HG02943 (cell line): Measurements from ENCODE around the gene AHDC1.

Experiments used
- ATAC-seq: cut with Tn5 transposase; IDR thresholded peaks from one replicate; pipeline ENCODE4 v1.9.1; 2021; ENCODE audit warnings: mild to moderate bottlenecking, low read depth, moderate library complexity; ENCODE audit not compliant: unreplicated experiment

The AHDC1 gene

DNA sequence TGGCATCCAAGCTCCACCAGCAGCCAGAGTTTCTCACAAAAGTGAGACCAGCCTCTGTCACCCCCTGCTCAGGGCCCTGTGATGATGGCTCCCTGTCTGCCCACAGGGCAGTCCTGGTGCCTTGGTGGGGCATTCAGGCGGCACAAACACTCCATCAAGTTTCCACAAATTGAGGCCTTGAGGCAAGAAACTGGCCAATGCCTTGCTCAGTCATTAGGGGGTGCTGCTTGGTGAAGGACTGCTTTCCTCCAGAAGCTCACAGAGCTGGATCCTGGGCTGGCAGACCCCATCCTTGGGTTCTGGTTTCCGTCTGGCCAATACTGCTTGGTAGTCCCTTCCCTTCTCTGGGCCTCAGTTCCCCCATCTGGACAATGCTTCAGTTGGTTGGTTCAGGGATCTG, 12.5 kb upstream of the AHDC1 start:
- no peak for ATAC-seq

DNA sequence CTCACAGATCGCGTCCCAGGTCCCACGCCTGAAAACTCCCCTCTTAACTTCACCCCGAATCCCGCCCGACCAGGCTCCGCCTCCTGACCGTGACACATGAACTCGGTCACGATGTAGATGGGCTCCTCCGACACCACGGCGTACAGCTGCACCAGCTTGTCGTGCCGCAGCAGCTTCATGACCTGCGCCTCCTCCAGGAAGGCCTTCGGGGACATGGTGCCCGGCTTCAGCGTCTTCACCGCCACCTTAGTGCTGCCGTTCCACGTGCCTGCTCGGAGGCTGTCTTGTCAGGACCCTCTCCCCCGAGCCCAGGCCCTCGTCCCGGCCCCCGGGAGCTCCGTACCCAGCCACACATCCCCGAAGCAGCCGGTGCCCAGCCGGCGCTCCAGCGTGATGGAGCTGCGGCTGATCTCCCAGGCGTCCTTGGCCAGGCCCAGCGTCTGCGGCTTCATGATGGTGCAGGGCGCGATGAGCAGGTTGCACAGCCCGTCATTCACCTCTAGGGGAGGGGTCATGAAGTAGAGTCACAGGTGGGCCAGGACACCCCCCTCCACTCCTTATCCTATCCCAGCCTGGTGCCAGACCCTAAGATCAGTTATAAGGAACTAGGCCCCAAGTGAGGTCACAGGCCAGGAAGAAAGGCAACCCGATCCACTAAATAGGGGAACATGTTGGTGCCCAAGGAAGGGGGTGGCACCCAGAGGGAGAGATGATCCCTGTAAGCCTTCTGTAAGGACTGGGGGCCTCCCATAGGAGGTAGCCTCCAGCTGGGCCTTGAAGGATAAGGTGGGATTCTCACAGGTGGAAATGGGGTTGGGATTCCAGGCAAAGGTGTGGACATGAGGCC, 11.6 kb upstream of the AHDC1 start:
- ATAC-seq = no peak

DNA sequence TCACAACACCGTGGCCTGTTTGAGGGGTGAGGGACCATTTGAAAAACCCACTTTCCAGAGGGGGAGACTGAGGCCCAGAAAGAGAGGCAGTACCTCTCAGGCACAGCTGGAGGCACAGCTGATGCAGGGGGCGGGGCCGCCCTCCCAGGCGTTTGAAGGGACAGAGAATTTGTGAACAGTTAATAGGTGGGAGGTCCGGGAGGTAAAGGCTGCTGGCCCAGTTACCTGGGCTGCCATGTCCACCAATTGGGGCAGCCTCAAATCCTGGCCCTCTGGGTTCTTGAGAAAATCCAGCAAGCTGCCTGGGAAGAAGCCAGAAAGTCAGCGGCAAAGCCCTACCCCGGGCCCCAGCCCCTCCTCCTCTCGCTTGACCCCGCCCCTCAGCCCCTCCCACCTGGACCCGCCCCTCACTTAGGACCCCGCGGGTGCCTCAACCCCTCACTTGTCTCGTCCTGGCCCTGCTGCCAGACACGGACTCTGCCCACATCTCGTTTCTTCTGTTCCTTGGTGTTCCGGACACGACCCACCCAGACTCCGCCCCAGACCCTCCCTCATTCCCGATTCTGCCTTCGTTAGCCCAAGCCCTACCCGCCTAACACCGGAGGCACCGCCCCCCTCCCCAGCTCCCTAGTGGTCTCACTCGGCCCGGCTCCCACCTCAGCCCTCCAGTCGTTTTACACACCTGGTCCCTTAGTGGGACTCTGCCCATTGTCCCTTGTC, 10.8 kb upstream of the AHDC1 start:
- no peak for ATAC-seq

DNA sequence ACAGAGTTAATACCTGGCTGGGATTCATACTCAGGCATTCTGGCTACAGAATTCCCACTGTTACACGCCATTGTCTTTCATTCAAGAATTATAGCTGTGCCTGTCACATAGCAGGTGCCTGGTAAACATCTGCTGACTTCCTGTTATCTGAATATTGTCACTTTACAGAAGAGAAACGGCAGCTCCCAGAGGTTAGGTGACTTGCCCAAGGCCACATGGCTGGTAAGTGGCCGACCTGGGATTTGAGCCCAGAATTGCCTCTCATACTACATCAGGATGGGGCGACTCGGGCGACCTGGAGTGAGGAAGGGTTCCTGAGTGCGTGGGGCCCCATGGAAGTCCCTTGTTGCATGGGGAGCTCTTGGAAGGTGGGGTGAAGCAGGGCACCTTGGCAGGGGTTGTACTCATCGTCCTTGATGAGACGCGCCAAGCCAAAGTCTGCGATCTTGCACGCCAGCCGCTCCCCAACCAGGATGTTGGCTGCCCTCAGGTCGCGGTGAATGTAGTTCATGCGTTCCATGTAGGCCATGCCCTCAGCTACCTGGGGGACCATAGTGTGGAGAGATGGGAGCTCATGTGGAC, 10.2 kb upstream of the AHDC1 start:
- ATAC-seq = no peak

DNA sequence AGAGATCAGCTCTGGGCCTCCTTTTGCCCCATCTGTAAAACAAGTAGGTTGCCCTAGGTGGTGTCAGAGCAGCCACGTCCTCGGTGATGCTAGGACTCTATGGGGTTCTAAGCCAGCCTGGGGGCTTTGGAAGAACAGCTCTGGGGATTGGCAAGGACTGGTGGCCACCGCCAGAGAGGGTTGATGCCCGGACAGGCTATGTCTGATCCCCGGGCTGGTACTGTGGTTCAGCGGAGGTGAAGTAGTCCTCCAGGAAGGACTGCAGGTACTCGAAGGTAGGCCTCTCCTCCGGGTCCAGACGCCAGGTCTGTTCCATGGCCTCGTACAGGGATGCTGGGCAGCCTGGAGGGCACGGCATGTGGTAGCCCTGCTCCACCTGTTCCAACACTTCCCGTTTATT, 8.8 kb upstream of the AHDC1 start:
- no peak for ATAC-seq

DNA sequence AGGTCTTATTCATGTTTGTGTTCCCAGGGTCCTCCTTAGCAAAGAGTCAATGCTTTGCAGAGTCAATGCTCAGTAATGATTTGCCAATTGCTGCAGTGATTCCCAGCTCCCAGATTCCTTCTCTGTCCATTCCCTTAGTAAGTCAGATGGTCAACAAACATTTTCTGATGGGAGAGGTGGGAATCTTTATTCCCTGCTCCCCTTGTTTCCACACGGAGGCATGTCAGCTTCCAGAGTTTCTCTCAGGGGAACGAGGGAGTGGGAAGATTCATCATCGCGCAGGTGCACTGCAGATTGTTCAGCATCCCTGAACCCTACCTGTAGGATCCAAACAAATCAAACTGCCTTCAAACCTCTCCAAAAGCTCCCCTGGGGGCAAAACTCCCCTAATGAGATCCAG, 7.5 kb upstream of the AHDC1 start:
- no peak for ATAC-seq

DNA sequence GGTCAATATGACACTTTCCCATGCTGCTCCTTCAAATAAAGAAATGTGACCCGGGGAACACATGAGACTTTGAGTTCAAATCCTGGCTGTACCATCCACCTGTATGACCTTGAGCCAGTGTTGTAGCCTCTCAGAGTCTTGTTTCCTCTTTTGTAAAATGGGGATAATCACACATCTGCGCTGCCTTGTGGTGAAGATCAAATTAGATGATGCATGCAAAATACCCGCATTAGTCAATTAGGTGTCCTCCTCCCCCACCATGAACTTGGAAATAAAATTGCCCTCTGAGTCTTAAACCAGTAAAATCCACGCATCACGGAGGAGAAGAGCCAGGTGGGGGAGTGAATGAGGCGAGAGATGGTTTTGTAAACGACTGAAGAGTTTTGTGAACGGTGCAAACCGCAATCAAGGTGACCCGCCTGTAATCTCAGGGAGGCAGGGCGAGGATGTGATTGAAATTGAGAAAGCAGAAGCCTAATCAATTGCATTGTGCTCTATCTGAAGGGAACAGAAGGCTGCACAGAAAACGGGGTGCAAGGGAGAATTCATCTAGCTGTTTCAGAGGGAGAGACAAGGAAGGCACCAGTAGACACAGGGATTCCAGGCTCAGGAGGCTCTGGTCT, 5.8 kb upstream of the AHDC1 start:
- ATAC-seq = no peak

DNA sequence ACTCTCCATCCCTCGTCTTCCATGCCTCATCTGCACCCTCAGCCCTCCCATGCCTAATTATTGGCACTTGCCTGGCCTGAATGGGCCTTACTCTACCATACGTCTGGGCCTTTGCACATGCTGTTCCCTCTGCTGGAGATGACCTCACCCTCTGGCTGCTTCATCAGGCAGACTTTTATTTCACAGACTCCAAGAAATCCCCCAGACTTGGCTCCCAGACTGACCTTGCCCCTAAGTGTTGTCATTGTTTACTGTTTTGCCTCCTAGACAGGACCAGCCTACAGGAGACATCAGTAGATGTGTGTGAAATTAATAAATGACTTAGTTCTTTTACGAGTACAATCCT, 5.2 kb upstream of the AHDC1 start:
- ATAC-seq = no peak

DNA sequence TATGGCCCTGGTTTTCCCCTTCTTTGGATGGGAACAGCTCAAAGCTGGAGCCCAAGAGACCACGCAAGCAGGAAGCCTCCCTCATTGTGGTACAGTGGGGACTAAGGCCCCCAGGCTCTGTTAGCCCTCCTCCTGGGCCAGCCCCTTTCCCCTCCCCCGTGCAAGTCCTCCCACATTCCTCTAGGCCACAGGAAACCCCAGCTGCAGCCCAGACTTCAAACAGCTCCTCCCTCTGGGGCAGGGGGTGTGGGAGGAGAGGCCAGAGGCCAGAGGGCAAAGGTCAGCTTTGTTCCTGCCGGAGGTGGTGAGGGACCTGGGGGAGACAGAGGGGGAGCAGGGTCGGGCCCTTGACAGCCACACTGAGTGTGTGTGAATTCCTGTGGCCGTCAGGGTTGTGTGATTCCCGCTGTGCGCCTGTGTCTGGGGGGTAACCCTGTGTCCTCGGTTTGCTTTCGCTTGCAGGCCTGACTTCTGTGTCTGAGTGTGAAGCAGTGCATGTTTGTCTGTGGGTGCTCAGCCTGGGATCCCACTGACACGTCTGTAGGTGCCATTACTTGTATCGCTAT, 3.4 kb upstream of the AHDC1 start:
- ATAC-seq = no peak

DNA sequence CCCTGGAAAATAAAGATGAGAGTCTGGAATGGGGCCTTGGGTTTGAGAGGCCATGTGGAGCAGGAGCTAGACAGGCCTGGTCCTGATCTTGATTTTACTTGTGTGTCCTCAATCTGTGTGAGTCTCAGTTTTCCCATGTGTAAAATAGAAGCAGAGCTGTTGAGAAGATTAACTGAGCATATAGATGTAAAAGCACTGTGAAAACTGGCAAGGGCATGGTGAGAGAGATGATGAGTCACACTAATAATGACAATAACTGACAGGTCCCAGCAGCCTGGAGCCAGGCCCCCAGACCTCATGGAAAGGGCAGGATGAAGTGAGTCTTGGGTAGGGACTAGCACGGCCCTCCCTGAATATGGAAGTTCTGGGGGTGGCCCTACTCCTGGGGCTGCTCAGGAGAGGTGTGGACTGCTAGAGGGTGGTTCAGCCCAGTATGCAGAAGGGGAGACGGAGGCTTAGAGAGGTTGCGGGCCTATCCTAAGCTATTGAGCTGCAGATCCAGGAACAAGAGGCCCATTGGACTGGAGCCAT, 2.8 kb upstream of the AHDC1 start:
- ATAC-seq = no peak

DNA sequence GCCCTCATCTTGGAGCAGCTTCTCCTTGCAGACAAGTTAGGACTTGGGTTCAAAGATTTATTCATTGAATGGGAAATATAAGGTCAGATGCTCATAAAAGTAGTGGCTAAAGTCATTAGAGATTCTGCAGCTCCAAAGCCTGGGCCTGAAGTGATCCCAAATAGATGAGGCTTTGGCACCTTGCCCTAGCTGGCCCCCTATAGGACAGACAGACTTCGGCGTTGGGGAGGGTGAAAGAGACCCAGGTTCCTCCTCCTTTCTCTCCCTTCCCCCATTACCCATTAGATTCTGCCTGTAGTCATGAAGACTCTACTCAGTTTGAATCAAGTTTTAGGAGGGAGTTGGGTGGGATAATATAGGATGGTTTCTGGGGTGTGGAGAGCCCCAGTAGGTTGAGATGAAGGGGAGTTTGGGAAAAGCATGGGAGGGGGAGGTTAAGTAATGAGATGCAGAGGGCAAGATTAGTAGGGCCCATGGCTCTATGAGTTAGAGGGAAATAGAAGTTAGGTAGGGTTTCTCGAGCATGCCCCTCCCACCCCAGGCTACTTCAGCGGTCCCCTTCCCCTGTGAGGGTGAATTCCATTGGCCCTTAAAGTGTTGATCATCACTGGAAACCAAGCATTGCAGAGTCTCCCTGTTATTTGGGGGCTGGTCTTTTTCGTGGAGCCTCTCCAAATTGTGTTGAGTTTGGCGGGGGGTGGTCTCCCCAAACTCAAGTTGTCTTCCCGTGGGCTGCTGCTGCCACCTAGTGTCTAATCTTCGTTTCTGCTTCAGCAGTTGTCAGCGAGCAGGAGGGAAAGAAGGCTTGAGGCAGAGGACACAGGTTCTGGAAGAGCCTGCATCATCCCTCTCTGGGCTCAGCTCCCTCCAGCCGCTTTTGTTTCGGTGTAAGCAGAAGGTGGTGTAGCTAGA, 2.1 kb upstream of the AHDC1 start:
- ATAC-seq = no peak

DNA sequence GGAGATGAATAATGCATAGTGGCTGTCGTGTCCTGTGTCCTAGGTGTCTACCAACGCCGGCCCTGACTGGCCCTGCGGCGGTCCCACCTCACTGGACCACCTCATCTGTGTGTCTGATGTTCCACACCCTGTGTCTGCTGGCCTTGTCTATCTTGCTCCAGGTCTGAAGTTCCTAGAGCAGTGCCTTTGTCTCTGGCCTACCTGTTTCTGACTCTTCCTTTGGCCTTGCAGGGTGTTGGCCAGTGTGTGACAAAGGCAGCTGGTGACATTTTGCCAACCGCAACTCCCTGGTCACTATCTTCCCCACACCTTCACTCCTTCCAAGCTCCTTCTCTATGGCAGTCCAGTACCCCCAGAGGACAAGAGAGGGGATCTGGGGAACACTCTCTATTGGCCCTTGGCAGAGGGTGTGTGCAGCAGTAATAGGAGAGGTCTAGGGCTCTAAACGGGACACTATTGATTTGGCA, 1.4 kb upstream of the AHDC1 start:
- no peak for ATAC-seq

DNA sequence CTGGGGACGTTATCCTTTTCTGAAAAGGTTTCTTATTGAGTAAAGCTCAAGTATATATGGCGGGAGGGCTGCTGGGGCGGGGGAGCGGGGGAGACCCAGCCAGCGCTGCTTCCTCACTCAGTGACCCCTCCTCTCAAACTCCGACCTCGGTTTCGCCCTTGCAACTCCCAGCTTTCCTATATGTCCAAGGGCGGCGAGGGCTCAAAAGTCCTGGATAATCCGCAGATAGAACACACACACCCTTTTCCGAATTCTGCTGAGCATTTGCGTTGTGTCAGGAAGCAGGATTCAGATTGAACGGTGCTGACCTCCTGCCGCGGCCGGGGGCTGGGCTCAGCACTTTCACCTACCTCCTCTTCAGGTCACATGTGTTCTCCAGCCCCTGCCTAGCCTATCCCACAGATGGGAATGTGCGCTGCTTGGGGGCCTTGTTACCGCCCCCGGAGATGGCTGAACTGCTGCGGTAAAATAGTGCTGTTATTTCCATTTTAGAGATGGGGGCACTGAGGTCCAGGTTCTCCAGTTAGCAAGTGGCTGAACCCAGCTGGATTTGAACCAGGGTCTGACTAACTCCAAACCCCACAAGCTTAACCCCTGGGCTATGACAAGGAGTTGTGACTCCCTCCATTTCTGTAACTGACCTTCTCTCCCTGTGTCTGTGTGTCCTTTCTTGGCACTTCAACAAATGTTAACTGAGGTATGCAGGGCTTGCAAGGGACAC, 795 bp upstream of the AHDC1 start:
- no peak for ATAC-seq

DNA sequence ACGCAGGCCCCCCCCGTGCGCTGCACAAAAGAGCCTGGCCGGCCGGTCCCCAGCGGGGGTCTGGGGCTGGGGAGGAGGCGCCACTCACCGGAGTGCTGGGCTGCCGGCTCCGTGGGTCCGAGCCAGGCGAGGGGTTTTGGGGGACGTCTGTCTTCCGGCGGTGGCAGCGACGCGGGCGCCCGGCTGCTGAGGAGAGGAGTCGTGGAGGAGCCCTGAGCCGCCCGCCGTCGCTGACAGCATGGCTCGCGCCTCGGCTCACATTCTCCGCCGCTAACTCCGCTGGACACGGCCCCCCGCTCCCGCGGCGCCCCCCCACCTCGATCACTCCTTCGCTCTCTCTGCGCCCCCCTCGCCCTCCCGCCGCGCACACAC, 649 bp downstream of the AHDC1 start:
- ATAC-seq = no peak

DNA sequence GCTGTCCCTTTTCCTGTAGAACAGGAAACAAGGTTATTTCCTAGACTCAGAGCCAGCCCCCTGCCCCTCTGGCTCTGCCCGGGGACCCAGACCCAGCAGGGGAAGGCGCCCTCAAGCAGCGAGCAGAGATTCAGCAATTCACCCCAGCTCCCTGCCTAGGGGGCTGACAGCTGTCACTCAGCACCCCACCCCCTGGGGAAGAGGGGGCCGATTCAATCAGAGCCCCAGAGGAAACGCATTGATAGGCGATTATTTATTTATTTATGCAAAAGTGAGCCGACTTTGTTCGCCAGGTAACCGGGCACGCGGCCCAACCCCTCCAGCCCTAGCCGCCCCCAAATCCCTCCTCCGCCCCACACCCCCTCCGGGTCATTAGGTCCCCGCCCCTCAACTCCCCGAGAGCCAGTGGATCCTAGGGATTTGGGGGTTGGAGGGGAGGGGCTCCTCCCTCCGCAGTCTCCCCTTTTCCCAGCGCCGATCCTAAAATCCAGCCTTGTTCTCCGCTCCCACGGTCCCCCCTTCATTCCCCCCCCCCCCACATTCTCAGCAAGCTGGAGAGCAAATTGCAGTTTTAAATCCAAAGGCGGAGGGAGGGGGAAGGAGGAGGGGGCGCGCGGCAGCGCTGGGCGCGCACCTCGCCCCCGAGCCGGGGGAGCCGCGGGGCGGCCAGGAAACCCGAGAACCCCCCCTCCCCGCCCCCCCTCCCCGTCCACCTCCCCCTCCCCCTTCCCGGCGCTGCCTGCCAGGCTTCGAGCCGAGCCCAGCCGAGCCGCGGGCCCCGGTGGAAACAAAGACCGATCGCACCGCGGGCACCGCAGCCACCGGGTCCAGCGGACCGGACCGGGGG, 1.3 kb downstream of the AHDC1 start:
- no peak for ATAC-seq

DNA sequence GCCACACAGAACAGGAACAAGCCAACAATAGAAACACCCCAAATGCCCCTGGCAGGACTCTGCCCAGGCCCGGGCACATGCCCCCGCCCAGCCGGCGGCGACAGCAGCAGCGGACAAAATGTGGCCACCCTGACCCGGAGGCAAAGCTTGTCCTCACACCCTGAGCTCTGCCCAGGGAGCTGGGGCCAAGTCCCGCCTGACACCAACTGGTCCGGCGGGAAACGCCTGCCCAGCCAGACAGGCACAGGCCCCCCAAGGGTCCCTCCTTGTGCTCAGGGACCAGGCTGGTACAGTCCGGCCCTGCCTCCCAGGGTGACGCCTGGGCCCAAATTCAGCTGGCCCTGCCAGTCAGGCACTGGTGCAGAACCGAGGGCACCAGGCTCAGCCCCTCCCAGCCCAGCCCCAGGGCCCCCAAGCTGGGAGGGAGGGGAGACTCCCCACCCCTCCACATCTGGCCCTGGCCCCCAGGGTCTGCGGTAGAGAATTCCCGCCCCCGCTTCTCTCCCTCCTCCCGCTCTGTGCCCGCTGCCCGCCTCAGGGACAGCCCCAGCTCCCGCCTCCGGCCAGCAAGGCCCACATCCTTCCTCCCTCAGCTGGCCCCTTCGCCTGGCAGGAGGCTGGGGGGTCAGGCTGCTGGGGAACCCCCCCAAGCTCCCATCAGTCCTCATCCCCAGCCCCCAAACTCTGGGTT, 2.0 kb downstream of the AHDC1 start:
- no peak for ATAC-seq

DNA sequence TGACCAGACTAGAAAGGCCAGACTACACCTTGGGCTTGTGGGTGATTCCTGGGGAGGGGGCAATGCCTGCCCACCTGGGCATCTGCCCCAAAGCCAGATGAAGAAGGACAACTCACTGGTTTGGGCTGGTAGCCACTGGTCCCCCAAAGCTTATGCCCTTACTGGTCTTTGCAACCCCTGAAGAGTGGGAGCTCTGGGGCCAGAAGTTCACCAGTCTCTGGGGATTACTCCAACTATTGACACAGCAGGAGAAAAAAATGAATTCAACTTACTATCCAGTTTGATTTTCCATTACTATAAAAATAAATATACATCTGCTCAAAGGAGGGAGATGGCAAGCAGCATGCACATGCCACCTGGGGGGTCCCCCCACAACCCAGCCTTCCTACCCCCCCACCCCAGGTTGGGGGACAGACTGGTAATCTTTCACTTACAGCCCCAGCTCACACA, 2.6 kb downstream of the AHDC1 start:
- ATAC-seq = no peak
